ENCODE results near the gene CABLES1.
"Not testable (repeated sequence)": the region's sequence is repeated elsewhere in the genome, so short reads cannot be mapped to it uniquely, and the experiment has no call there.

Gene CABLES1

GRCh38 chr18:23227726-23228070 lies 92.4 kb downstream of the CABLES1 start:
- no peak for DNase-seq

- DNase-seq, result peak in 1 of 2 donors; percentile 26
These were observed 93.1 kb downstream of the CABLES1 start for GRCh38 chr18:23228102-23229061.

- peak; percentile 35 to 36 for DNase-seq
These were observed 94.2 kb downstream of the CABLES1 start for GRCh38 chr18:23229472-23229871.

GRCh38 chr18:23230686-23231085 lies 95.4 kb downstream of the CABLES1 start:
- DNase-seq, result no peak

GRCh38 chr18:23231340-23232021 lies 96.2 kb downstream of the CABLES1 start:
- peak; percentile 94 to 97 for DNase-seq

GRCh38 chr18:23232331-23232730 lies 97.0 kb downstream of the CABLES1 start:
- DNase-seq, result no peak

GRCh38 chr18:23234619-23235018 lies 99.3 kb downstream of the CABLES1 start:
- DNase-seq, result no peak

- DNase-seq, result no peak
These were observed 100.1 kb downstream of the CABLES1 start for GRCh38 chr18:23235336-23235735.

GRCh38 chr18:23235860-23236259 lies 100.6 kb downstream of the CABLES1 start:
- DNase-seq, result no peak

- DNase-seq, result no peak
These were observed 101.7 kb downstream of the CABLES1 start for GRCh38 chr18:23236876-23237468.

- DNase-seq, result peak; percentile 75 to 82
These were observed 102.4 kb downstream of the CABLES1 start for GRCh38 chr18:23237524-23238151.

- DNase-seq, result no peak
These were observed 102.9 kb downstream of the CABLES1 start for GRCh38 chr18:23238152-23238531.

- no peak for DNase-seq
These were observed 103.5 kb downstream of the CABLES1 start for GRCh38 chr18:23238651-23239349.

- DNase-seq, result no peak
These were observed 104.0 kb downstream of the CABLES1 start for GRCh38 chr18:23239350-23239692.

- DNase-seq, result no peak
These were observed 104.8 kb downstream of the CABLES1 start for GRCh38 chr18:23239885-23240608.

- DNase-seq, result no peak
These were observed 105.3 kb downstream of the CABLES1 start for GRCh38 chr18:23240609-23240930.

- DNase-seq, result not testable (repeated sequence)
These were observed 106.7 kb downstream of the CABLES1 start for GRCh38 chr18:23241833-23242496.

GRCh38 chr18:23243178-23243577 lies 107.9 kb downstream of the CABLES1 start:
- DNase-seq, result peak; percentile 48 to 69

- no peak for DNase-seq
These were observed 108.5 kb downstream of the CABLES1 start for GRCh38 chr18:23243816-23244215.

GRCh38 chr18:23244401-23244800 lies 109.1 kb downstream of the CABLES1 start:
- DNase-seq, result no peak

- DNase-seq, result no peak
These were observed 110.2 kb downstream of the CABLES1 start for GRCh38 chr18:23245461-23245860.

- DNase-seq, result no peak
These were observed 112.0 kb downstream of the CABLES1 start for GRCh38 chr18:23247331-23247730.

Data from inflammatory macrophage treated with lipopolysaccharide for 1 hour (primary cell).